ENCODE data around the gene GFOD1. TPM values are rescaled to one million over a fixed set of nuclear protein-coding genes. Genes with fewer than 3 reads are reported as not detected.

Gene GFOD1
- total RNA-seq, 2 donors from 2014 or later, result 1.1 to 2.1 TPM

- ATAC-seq (replicated peaks), result no peak
- H3K27ac Mint-ChIP-seq, result no peak overlapping the region
- H3K36me3 Mint-ChIP-seq (ENCODE audit: low read depth), result peaks cover 100% of the 10 kb centered on the region
- H3K4me1 Mint-ChIP-seq, result no peaks in the 10 kb centered on the region
- H3K27me3 Mint-ChIP-seq, result no peaks in the 10 kb centered on the region
- H3K9me3 Mint-ChIP-seq, result no peaks in the 10 kb centered on the region
- H3K4me3 Mint-ChIP-seq, result no peak overlapping the region
Observed at GRCh38 chr6:13319891-13320564, 167.4 kb downstream of the GFOD1 start.

GRCh38 chr6:13318821-13319220 lies 168.6 kb downstream of the GFOD1 start:
- ATAC-seq (replicated peaks), result no peak
- Mint-ChIP-seq H3K4me3 (no peak overlapping the region), H3K27ac (no peak overlapping the region), H3K36me3 (ENCODE audit: low read depth) (peaks cover 100% of the 10 kb centered on the region), H3K4me1 (no peaks in the 10 kb centered on the region), H3K9me3 (no peaks in the 10 kb centered on the region), H3K27me3 (no peaks in the 10 kb centered on the region)

DNA sequence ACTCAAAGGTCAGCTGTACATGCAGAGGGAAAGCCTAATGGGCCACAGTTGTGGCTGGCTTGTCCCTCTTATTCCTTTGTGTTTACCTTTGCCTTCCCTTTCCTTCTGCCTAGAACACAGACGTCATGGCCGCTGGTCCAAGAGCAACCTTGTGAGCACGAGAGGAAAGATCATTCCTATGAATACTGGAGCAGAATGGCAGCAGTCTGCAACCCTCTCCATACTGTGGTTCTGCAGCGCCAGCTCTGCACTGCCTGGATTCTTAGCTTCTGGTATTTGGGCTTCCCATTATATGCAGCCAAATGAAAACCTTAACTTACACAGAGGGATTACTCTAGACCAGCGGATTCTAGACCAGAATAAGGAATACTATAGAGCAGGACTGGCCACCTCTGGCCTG lies 171.5 kb downstream of the GFOD1 start:
- Mint-ChIP-seq H3K27me3 (no peaks in the 10 kb centered on the region), H3K9me3 (no peaks in the 10 kb centered on the region), H3K4me1 (no peaks in the 10 kb centered on the region), H3K27ac (no peak overlapping the region), H3K36me3 (ENCODE audit: low read depth) (peaks cover 100% of the 10 kb centered on the region), H3K4me3 (no peak overlapping the region)
- ATAC-seq (replicated peaks), result no peak

- no peak for ATAC-seq (replicated peaks)
- Mint-ChIP-seq H3K27ac (no peak overlapping the region), H3K4me3 (no peak overlapping the region), H3K27me3 (no peaks in the 10 kb centered on the region), H3K36me3 (ENCODE audit: low read depth) (peaks cover 93% of the 10 kb centered on the region), H3K9me3 (no peaks in the 10 kb centered on the region), H3K4me1 (no peaks in the 10 kb centered on the region)
Observed at GRCh38 chr6:13314806-13315205, 172.6 kb downstream of the GFOD1 start.

GRCh38 chr6:13311155-13311554 lies 176.2 kb downstream of the GFOD1 start:
- ATAC-seq (replicated peaks), result no peak
- H3K4me3 Mint-ChIP-seq, result no peak overlapping the region
- H3K27me3 Mint-ChIP-seq, result no peaks in the 10 kb centered on the region
- H3K4me1 Mint-ChIP-seq, result no peaks in the 10 kb centered on the region
- H3K27ac Mint-ChIP-seq, result no peak overlapping the region
- no peaks in the 10 kb centered on the region for H3K9me3 Mint-ChIP-seq
- peaks cover 90% of the 10 kb centered on the region for H3K36me3 Mint-ChIP-seq (ENCODE audit: low read depth)

GRCh38 chr6:13308332-13308731 lies 179.1 kb downstream of the GFOD1 start:
- H3K4me3 Mint-ChIP-seq, result no peak overlapping the region
- H3K4me1 Mint-ChIP-seq, result peaks cover 4% of the 10 kb centered on the region
- peaks cover 85% of the 10 kb centered on the region for H3K36me3 Mint-ChIP-seq (ENCODE audit: low read depth)
- H3K9me3 Mint-ChIP-seq, result no peaks in the 10 kb centered on the region
- no peak for ATAC-seq (replicated peaks)
- no peaks in the 10 kb centered on the region for H3K27me3 Mint-ChIP-seq
- no peak overlapping the region for H3K27ac Mint-ChIP-seq

Other genes with a start within 250 kb of the GFOD1 start
- gene TBC1D7, start 159.1 kb downstream of the GFOD1 start, total RNA-seq, result 10 to 100 TPM in 1 of 2 donors, 1 to 10 TPM in 1; 9.6 to 16.2 TPM
- gene SIRT5, start 87.0 kb upstream of the GFOD1 start, total RNA-seq, result 1 to 10 TPM; 6.6 to 8.9 TPM
- 10 to 100 TPM; 50.4 to 92.5 TPM for gene NOL7, start 127.7 kb upstream of the GFOD1 start, total RNA-seq
- gene RANBP9, start 224.2 kb upstream of the GFOD1 start, total RNA-seq, result 10 to 100 TPM; 57.3 to 68.2 TPM

Measured in activated T-helper 17 cell treated with anti-CD3 and anti-CD28 coated beads, Interleukin-2, amount 50 U/mL, for 72 hours (primary cell).